D721Med (cell line): ENCODE data around the gene EMP2.

Source experiments
- DNase-seq: peaks from one replicate; pipeline ENCODE4 v3.0.0; 2011; ENCODE audit warnings: low spot score; ENCODE audit not compliant: insufficient read length
- FAIRE-seq: peaks from 2 replicates; lab custom pipeline; 2011; peaks lifted over from hg19 to GRCh38; lab: Jason Lieb, UNC
- TF ChIP-seq, protein P1 (sequence below): IDR thresholded peaks from 2 replicates; pipeline ENCODE4 v1.5.1; 2012; ENCODE audit warnings: mild to moderate bottlenecking, control low read depth; ENCODE audit not compliant: insufficient read depth; ENCODE audit errors: missing control alignments

The EMP2 gene

DNA sequence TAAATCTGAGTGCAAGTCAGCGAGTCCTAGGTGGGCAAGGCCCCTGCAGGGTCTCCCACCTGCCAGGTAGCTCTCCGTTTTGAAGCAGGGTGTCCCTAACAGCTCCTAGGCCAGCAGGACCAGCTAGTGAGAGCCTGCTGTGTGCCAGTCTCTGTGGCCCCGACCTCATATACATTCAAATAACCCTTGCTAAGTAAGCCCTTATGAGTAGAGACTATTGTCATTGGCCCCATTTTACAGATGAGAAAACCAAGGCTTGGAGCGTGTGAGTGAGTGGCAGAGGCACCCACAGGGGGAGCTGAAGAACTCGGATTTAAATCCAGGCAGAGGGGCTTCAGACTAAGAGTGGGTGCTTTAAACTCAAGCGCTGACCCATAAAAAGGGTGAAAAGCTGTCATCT, 39.7 kb upstream of the EMP2 start:
- TF ChIP-seq, protein P1, sequence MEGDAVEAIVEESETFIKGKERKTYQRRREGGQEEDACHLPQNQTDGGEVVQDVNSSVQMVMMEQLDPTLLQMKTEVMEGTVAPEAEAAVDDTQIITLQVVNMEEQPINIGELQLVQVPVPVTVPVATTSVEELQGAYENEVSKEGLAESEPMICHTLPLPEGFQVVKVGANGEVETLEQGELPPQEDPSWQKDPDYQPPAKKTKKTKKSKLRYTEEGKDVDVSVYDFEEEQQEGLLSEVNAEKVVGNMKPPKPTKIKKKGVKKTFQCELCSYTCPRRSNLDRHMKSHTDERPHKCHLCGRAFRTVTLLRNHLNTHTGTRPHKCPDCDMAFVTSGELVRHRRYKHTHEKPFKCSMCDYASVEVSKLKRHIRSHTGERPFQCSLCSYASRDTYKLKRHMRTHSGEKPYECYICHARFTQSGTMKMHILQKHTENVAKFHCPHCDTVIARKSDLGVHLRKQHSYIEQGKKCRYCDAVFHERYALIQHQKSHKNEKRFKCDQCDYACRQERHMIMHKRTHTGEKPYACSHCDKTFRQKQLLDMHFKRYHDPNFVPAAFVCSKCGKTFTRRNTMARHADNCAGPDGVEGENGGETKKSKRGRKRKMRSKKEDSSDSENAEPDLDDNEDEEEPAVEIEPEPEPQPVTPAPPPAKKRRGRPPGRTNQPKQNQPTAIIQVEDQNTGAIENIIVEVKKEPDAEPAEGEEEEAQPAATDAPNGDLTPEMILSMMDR, result no peak
- FAIRE-seq, result no peak
- no peak for DNase-seq

DNA sequence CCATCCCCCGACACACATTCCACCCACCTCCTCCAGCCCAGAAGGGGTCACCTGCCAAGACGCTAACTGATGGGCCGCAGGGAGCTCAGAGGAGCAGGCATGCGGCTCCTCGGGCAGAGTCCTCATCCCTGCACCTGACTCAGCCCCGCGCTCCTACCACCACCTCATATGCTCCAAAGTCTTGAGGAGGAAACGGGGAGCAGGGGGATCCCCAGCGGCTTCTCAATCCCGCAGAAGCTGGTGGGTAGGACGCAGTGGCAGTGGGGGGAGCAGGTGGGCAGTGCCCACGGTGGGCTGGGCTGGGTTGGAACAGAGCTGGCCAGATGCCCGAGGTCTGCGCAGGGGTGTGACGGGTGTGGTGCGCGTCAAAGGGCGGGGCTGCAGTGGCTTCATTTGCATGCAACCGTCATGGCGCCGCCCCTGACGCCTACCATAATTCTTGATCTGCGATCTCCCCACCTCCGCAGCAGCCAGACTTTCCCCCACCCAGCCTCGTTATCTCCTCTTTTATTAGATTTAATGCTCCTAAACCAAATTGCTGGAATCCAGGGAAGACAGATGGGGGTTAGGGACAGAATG, 39.0 kb upstream of the EMP2 start:
- TF ChIP-seq, protein P1, result no peak
- DNase-seq (no peak), FAIRE-seq (no peak)

DNA sequence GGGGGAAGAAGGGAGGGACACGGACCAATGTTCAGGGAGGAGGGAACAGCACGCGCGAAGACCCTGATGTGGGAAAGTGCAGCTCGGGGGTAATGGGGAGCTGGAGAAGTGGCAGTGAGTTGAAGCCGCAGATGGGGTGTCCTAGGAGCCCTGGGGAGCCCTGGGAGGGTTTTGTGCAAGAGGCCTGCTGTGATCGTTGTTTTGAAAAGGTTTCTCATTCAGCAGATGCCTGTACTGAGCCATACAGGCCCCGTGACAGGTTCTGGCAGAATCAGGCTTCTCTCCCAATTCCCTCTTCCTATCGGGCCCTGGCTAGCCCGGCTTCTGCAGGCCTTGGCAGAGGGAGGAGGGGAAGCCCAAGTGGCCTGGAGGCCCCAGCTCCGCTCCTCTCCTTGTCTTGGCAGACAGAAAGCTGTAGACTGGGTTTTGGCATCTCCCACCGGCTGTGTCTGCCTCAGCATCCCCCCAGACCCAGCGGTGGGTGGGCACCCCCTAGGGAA, 38.4 kb upstream of the EMP2 start:
- DNase-seq (no peak), FAIRE-seq (no peak)
- TF ChIP-seq, protein P1, result no peak

DNA sequence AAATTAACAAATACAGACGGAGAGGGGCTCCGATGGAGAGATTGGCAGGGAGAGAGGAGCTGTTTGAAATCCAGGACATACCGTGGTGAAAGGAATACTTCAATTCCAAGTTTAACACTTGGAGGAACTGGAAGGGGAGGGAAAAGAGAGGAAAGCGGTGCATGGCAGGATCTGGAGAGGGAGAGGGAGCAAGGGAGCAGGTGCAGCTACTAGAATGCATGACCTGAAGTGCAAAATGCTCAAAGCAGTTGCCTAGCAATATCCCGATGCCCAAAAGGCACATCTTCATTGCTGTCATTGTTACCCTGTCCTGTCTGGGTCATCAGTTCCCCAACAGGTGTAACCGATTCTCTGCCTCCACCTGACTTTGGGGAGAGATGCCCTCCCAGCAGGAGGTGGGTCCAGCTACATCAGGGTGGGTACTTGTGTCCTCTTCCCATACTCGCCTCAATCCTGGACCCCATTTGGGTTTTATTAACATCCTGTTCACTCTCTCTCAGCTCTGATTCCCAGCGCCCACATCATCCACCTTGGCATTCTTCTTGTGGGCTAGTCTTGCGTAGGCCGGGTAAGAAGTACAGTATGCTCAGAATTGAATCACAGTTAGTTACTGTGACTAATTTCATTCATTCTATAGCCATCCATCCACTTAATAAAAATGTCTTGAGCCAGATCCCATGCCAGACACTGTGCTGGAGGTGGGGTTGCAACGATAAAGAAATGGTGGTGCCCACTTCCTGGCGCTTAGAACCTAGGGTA, 37.4 kb upstream of the EMP2 start:
- TF ChIP-seq, protein P1, result no peak
- DNase-seq (no peak), FAIRE-seq (no peak)

DNA sequence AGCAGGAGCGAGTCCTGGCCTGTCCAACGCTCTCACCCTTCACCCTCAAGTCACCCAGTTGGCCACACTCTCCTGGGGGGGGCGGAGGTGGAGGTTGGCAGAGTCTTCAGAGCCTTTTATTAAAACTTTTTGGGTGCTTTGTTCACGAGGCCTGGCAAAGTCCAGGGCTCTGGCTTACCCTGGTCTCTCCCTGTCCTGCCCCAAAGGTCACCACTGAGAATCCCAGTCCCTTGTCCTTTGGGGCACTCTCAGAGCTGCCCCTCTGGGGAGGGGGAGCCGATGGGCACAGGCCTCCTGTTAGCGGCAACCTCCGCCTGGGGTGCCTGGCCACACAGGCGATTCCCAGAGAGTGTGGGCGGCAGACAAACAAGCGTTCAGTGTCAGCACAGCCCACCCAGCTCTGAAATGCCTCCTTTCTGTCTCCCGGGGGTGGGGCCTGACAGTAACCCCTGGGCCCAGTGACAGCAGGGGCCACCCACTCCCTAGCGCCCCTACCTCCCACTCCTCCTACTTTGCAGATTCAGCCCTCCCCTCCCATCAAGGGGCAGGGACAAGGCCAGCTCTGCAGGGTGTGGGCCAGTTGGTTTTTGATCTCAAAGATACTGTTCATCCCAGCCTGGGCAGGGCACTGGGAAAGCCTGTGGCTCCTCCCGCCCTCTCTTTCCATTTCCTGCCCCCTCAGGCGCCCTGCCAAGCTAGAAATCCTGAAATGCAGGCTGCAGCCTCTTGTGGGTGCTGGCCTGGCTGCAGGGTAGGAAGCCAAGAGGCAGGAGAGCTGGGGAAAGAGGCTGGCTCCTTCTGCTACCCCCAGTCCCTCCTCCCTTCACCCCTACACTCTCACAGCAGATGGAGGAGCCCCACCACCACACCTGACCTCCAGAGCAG, 36.6 kb upstream of the EMP2 start:
- no peak for DNase-seq
- TF ChIP-seq, protein P1, result no peak
- no peak for FAIRE-seq

DNA sequence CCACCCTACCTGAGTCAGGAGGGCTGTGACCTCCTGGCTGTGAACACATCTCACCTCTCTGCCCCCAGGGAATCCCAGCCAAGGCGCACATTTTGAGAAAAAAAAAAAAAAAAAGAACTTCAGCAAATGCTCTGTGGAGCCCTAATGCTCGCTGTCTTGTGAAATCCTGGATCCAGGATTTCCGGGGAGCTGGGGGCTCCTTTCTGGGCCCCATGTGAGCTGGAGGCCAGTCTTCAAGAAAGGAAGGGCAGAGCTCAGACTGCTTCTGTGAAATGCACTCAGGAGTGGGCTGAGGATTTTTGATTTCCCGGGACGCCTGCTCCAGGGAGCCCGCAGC, 36.0 kb upstream of the EMP2 start:
- FAIRE-seq (no peak), DNase-seq (no peak)
- TF ChIP-seq, protein P1, result no peak

DNA sequence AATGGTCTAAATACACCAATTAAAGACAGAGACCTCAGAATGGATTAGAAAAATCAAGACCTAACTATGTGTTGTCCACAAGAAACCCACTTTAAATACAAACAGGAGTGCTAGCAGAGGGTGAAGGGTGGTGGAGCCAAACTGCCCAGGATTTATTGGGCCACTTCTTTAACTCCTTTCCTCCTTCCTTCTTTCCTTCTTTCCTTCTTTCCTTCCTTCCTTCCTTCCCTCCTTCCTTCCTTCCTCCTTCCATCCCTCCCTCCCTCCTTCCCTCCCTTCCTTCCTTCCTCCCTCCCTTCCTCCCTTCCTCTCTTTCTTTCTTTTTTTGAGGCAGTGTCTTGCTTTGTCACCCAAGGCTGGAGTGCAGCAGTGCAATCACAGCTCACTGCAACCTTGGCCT, 34.3 kb upstream of the EMP2 start:
- DNase-seq (no peak), FAIRE-seq (no peak)

More for the DNA sequence above, 34.3 kb upstream of the EMP2 start:
- TF ChIP-seq, protein P1, result no peak
